GM06990 (cell line): ENCODE results near the gene PPM1E.
"Not testable (repeated sequence)": the region's sequence is repeated elsewhere in the genome, so short reads cannot be mapped to it uniquely, and the experiment has no call there.

ENCODE experiments used
- DNase-seq: peaks from one replicate; pipeline ENCODE4 v3.0.0-alpha.2; 2011; ENCODE audit not compliant: insufficient read length; ENCODE audit errors: extremely low read depth
- H3K27me3 ChIP-seq: replicated peaks from 2 replicates; pipeline ENCODE4 v1.6.0; 2011; ENCODE audit warnings: low read length; ENCODE audit not compliant: control insufficient read depth, insufficient read depth
- H3K36me3 ChIP-seq: 2 replicates; pipeline ENCODE4 v1.5.1; 2011; ENCODE audit warnings: low read length; ENCODE audit not compliant: control insufficient read depth, insufficient read depth
- H3K4me3 ChIP-seq: replicated peaks from 2 replicates; pipeline ENCODE4 v1.5.1; 2011; ENCODE audit warnings: low read depth, mild to moderate bottlenecking, control low read depth, low read length
- CTCF ChIP-seq: IDR thresholded peaks from 2 replicates; pipeline ENCODE4 v1.5.1; 2011; ENCODE audit warnings: low read length, control low read depth, mild to moderate bottlenecking, inconsistent platforms; ENCODE audit not compliant: insufficient read depth, poor library complexity, severe bottlenecking

Gene PPM1E

GRCh38 chr17:58783380-58783779, 27.7 kb downstream of the PPM1E start:
- no peaks in the 10 kb centered on the region for H3K36me3 ChIP-seq
- no peak for TF ChIP-seq CTCF
- no peak overlapping the region for H3K4me3 ChIP-seq
- no peak for DNase-seq
- no peaks in the 10 kb centered on the region for H3K27me3 ChIP-seq

GRCh38 chr17:58785097-58785496, 29.4 kb downstream of the PPM1E start:
- no peaks in the 10 kb centered on the region for H3K36me3 ChIP-seq
- TF ChIP-seq CTCF: no peak
- DNase-seq: no peak
- no peaks in the 10 kb centered on the region for H3K27me3 ChIP-seq
- no peak overlapping the region for H3K4me3 ChIP-seq

- no peak for DNase-seq
- Histone ChIP-seq H3K4me3 (no peak overlapping the region), H3K27me3 (no peaks in the 10 kb centered on the region), H3K36me3 (no peaks in the 10 kb centered on the region)
- no peak for TF ChIP-seq CTCF
These were observed 31.1 kb downstream of the PPM1E start for GRCh38 chr17:58786586-58787295.

GRCh38 chr17:58788199-58788598, 32.5 kb downstream of the PPM1E start:
- H3K27me3 ChIP-seq: no peaks in the 10 kb centered on the region
- no peak for TF ChIP-seq CTCF
- H3K36me3 ChIP-seq: no peaks in the 10 kb centered on the region
- H3K4me3 ChIP-seq: no peak overlapping the region
- no peak for DNase-seq

GRCh38 chr17:58789160-58789559, 33.5 kb downstream of the PPM1E start:
- Histone ChIP-seq H3K27me3 (no peaks in the 10 kb centered on the region), H3K36me3 (no peaks in the 10 kb centered on the region), H3K4me3 (no peak overlapping the region)
- TF ChIP-seq CTCF: no peak
- DNase-seq: no peak

- H3K27me3 ChIP-seq: no peaks in the 10 kb centered on the region
- no peaks in the 10 kb centered on the region for H3K36me3 ChIP-seq
- no peak for TF ChIP-seq CTCF
- no peak for DNase-seq
- no peak overlapping the region for H3K4me3 ChIP-seq
These were observed 34.2 kb downstream of the PPM1E start for GRCh38 chr17:58789831-58790230.

GRCh38 chr17:58794508-58794907, 38.9 kb downstream of the PPM1E start:
- not testable (repeated sequence) for H3K4me3 ChIP-seq, DNase-seq, H3K36me3 ChIP-seq, H3K27me3 ChIP-seq
